ENCODE results near the gene AKAP1. TPM values are rescaled to one million over a fixed set of nuclear protein-coding genes. Genes with fewer than 3 reads are reported as not detected.

AKAP1 gene
- total RNA-seq, 2 experiments from 2014 or later = 45.9 to 50.7 TPM

DNA sequence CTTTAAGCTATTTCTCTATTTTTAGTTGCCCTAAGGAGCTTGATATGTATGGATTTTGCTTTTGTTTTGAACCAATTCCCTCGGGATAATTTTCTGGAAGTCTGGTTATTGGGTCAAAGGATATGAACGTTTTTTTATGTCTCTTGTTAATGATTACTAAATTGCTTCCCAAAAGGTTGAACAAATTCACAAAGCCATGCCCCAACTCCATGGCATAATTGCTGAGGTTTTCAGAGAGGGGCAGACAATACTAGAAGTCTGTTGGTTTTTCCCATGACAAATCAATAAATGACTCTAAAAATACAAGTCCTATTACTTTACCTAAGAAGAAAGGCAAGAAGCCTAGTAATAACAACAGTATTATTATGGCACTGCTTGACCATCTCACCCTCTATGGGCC is 11.4 kb upstream of the AKAP1 start:
- CTCF ChIA-PET = no interaction called here

GRCh38 chr17:57075193-57075592 is 9.9 kb upstream of the AKAP1 start:
- ChIA-PET POLR2A (no interaction called here), CTCF (no interaction called here)

More for the DNA sequence above, 11.4 kb upstream of the AKAP1 start:
- POLR2A ChIA-PET = no interaction called here

GRCh38 chr17:57075785-57076184 is 9.3 kb upstream of the AKAP1 start:
- ChIA-PET POLR2A (no interaction called here), CTCF (no interaction called here)

DNA sequence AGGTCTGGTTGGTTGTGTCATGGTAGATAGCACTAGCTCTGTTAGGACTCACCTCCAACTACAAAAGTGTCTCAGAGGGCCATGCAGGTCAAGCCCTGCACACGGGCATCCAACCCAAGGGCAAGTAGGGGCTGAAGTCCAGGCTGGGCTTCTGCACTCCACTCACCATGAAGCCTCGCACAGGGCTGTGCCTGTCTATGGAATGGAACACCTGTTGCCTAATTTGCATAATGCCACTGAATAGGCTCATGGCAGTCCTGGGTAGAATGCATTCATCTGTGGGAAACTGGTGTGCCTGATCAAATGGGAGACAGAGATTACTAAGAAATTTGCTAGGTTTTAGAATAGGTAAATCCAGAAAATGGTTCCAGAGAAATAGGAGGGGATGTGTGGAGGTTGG is 8.0 kb upstream of the AKAP1 start:
- POLR2A ChIA-PET = no interaction called here

GRCh38 chr17:57078274-57078673 is 6.8 kb upstream of the AKAP1 start:
- POLR2A ChIA-PET = no interaction called here
- CTCF ChIA-PET = no interaction called here

More for the DNA sequence above, 8.0 kb upstream of the AKAP1 start:
- CTCF ChIA-PET = no interaction called here

- ChIA-PET CTCF (no interaction called here), POLR2A (no interaction called here)
Observed at GRCh38 chr17:57080718-57081117, 4.3 kb upstream of the AKAP1 start.

GRCh38 chr17:57082441-57082840 is 2.6 kb upstream of the AKAP1 start:
- POLR2A ChIA-PET = interaction anchor here (0.6 kb wide), 1 partner anchor 231 kb away, joined by 4 read pairs; no protein-coding TSS in a partner anchor
- CTCF ChIA-PET = no interaction called here

DNA sequence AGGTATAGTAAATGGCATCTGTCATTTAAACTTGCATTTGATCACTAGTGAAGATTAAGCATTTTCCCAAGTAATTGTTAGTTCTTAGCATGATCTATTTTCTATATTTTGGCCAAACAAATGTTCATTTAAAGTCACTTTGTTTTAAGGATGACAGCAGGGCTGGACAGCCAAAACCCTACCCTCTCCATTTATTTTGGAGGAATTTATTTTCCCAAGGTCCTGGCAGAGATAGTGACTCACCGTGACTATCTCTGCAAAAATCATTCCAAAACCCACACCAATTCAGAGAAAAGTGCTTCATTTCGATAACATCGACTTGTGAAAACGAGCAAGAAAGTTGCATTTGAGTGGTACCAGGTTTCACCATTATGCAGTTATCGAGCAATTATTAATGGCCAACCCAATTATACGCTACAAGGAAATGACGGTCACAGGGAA is 665 bp upstream of the AKAP1 start:
- ChIA-PET CTCF (no interaction called here), POLR2A (interaction anchor here (0.6 to 1.3 kb wide), 5 partner anchors 12 to 107 kb away, joined by 3 to 4 read pairs (median 3); no protein-coding TSS in a partner anchor)

GRCh38 chr17:57085448-57086068 is 512 bp downstream of the AKAP1 start:
- CTCF ChIA-PET = interaction anchor here (1.0 kb wide), 1 partner anchor 243 kb away, joined by 3 read pairs; no protein-coding TSS in a partner anchor
- POLR2A ChIA-PET = interaction anchor here (0.5 to 1.3 kb wide), 4 partner anchors 13 to 675 kb away, joined by 3 read pairs; partner anchors contain the start of gene SCPEP1

DNA sequence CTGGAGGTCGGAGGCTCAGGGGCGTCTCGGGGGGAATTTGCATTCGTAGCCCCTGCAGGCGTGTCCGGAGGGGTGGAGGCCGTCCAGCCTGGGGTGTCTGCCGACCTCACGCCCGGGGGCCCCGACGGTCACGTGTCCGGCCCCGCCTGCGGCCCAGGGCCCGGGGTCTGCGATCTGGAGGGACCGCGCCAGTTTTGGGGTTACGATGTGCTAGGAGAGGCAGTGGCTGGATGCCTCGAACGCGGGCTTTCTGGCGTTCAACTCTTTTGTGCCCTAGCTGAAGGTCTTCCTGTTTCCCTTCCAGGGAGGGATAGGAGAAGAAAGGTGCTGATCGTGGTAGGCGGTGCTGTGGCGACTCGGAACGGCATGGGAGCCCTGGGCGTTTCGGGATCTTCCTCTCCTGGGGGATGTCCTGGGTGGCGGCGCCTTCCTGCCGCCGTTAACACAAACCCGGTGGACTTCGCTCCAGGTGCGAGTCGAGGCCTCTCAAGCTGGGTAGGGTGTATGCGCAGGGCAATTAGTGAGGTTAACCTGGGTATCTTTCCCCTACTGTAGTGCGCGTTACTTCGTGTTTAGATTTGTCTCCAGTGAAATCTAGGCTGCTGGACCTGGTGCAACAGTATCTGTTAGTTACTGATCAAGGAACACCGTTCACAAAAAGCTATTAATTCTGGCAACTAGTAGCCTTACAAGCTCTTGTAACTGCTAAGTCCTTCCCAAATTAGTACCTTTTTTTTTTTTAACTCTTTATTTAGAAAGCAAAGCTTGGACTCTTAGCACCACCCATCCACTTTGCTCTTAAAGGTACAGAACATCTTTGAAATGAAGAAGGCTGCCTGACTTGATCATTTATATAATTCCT is 1.3 kb downstream of the AKAP1 start:
- POLR2A ChIA-PET = interaction anchor here (0.6 kb wide), 1 partner anchor 109 kb away, joined by 3 read pairs; the partner anchor contains the start of gene SCPEP1
- CTCF ChIA-PET = interaction anchor here (1.0 kb wide), 1 partner anchor 244 kb away, joined by 3 read pairs; no protein-coding TSS in a partner anchor

DNA sequence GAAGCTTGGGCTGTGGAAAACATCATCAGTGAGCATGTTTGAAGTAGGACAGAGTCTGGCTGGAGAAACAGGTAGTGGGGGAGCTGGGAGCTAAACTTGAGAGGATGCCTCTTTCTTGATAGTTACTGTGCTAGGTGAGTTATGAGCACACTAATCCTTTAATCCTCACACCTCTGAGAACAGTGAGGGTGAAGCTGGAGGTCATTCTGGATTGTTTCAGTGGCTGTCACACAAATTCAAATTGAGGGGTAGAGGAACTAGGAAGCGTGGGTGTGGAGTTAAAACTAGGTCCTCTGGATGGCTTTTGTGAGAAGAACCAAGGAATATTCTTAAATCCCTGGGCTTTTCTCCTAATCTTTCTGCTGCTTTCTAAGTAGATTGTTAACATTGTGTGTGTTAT is 3.3 kb downstream of the AKAP1 start:
- CTCF ChIA-PET = interaction anchor here (0.6 kb wide), 1 partner anchor 1559 kb away, joined by 3 read pairs; no protein-coding TSS in a partner anchor
- POLR2A ChIA-PET = no interaction called here

- CTCF ChIA-PET = no interaction called here
- POLR2A ChIA-PET = no interaction called here
Observed at GRCh38 chr17:57089391-57089790, 4.3 kb downstream of the AKAP1 start.

DNA sequence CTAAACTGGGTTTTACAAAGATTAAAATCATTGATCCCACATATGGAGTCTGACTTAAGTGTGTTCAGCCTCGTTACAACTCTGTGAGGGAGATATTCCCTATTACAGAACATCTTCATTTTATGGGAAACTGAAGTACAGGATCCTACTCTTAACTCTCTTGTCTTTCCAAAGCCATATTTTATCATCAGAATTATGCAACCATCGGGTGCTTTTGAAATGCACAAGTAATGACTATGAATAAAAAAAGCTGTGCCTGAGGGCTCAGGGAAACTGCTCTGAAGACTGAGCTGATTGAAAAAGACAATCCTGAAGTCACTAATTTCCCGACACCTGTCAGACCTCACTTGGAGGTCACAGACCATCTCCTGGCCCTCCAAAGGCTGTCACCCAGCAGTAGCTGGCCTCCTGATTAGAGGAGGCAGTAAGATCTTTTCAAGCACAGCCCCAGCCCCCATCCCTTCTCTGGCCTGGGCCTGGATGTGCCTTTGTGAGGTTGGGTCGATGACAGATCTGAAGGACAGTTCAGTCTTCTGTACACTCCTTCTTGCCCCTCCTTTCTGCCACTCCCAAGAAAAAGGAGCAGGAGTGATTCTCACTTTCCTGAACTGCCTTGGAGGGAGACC is 5.6 kb downstream of the AKAP1 start:
- POLR2A ChIA-PET = no interaction called here
- CTCF ChIA-PET = no interaction called here

- CTCF ChIA-PET = interaction anchor here (0.6 kb wide), 1 partner anchor 1063 kb away, joined by 4 read pairs; no protein-coding TSS in a partner anchor
- POLR2A ChIA-PET = no interaction called here
Observed at GRCh38 chr17:57091186-57091618, 6.2 kb downstream of the AKAP1 start.

DNA sequence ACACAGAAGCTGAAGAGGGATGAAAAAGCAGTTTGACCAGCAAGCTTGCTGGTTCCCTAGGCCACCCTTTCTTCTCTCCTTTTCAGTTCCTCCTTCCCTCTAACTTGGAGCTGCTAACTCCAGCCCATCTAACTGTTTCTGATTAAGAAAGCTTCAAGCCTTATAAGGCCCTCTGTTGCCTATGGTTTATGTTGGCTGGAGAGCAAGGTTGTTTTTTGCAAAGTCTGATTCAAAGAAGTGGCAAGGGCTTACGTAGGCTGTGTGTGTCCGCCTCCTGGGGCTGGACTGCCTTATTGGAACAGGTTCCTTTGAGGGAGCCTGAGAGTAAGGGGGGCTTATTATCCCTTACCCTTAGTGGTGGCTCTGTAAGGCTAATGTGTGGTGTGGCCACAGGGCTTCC is 7.1 kb downstream of the AKAP1 start:
- CTCF ChIA-PET = no interaction called here
- POLR2A ChIA-PET = no interaction called here

DNA sequence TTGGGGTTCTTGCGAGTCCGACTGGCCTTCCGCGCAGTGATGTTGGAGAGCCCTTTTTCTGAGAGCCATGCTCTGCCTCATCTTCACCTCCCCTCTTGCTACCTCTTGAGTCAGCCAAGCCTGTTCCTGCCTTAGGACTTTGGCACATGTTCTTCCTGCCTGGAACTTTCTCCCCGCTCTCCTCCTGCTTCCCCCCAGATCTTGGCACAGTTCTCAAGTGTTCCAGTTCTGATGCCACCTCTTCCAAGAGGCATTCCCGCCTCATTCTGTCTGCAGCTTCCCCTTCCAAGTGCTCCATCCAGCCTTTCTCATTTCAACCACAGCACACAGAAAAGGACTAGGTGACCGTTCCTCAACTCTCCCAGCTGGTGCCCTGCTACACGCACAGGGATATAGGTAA is 7.7 kb downstream of the AKAP1 start:
- ChIA-PET POLR2A (no interaction called here), CTCF (no interaction called here)

GRCh38 chr17:57096472-57097202 is 11.6 kb downstream of the AKAP1 start:
- ChIA-PET POLR2A (no interaction called here), CTCF (interaction anchor here (0.6 kb wide), 1 partner anchor 29 kb away, joined by 3 read pairs; no protein-coding TSS in a partner anchor)

GRCh38 chr17:57097832-57098421 is 12.9 kb downstream of the AKAP1 start:
- POLR2A ChIA-PET = no interaction called here
- CTCF ChIA-PET = no interaction called here

- ChIA-PET CTCF (no interaction called here), POLR2A (no interaction called here)
Observed at GRCh38 chr17:57099165-57099564, 14.1 kb downstream of the AKAP1 start.
